Naive thymus-derived CD8-positive, alpha-beta T cell (primary cell): ENCODE results near the gene FSD1. TPM values are rescaled to one million over a fixed set of nuclear protein-coding genes. Genes with fewer than 3 reads are reported as not detected.
"Not testable (repeated sequence)": the region's sequence is repeated elsewhere in the genome, so short reads cannot be mapped to it uniquely, and the experiment has no call there.

Source experiments
- ATAC-seq, 2 donors: fragments of 150-1000 bp; cut with Tn5 transposase in 1 of 2; sonication (Bioruptor Pico), chemical (Tn5 transposase) in 1 of 2; 1 replicate in 1 of 2; 2 replicates in 1 of 2; pipeline ENCODE4 v1.10.0; 2021; ENCODE audit warnings: mild to moderate bottlenecking in 2 of 2, moderate library complexity in 2 of 2
- POLR2A ChIA-PET: fragments of 350-600 bp; sonication (Branson Sonifier 250); formaldehyde crosslinking; loops from one replicate; lab custom pipeline; 2021; ENCODE audit warnings: antibody characterized with exemption; lab: Charles Lee
- DNase-seq, 10 donors: peaks; one replicate each; pipeline versions ENCODE4 v3.0.0 to v3.0.0-alpha.2; 2020 to 2022
- H3K27ac Mint-ChIP-seq, 10 donors: one replicate each; pipeline ENCODE4 v1.8.0; 2020 to 2022; ENCODE audit warnings: mild to moderate bottlenecking in 10 of 10, mixed read lengths in 10 of 10, moderate library complexity in 4 of 10, inconsistent platforms in 1 of 10
- H3K27me3 Mint-ChIP-seq, 5 donors: one replicate each; pipeline ENCODE4 v1.8.0; 2021 to 2022; ENCODE audit warnings: mixed read lengths in 5 of 5
- H3K36me3 Mint-ChIP-seq, 3 donors: one replicate each; pipeline ENCODE4 v1.8.0; 2020 to 2022; ENCODE audit warnings: mixed read lengths in 3 of 3, mild to moderate bottlenecking in 2 of 3, inconsistent platforms in 1 of 3
- H3K4me1 Mint-ChIP-seq, 4 donors: one replicate each; pipeline ENCODE4 v1.8.0; 2021 to 2022; ENCODE audit warnings: mixed read lengths in 4 of 4
- H3K4me3 Mint-ChIP-seq, 10 donors: one replicate each; pipeline ENCODE4 v1.8.0; 2020 to 2022; ENCODE audit warnings: mild to moderate bottlenecking in 10 of 10, mixed read lengths in 10 of 10, moderate library complexity in 6 of 10, inconsistent platforms in 1 of 10
- H3K9me3 Mint-ChIP-seq, 9 donors: one replicate each; pipeline ENCODE4 v1.8.0; 2020 to 2022; ENCODE audit warnings: mixed read lengths in 9 of 9, mild to moderate bottlenecking in 3 of 9, inconsistent platforms in 1 of 9, moderate library complexity in 1 of 9
- polyA plus RNA-seq, 3 donors: library from polyadenylated mRNA; unstranded; fragments of 300-500 nt; fragmentation: Illumina TruSeq; gene quantifications; one replicate each; pipeline ENCODE4 v1.2.3, GENCODE V29; 2021
- total RNA-seq, 8 experiments: library from RNA in 2 of 8; stranded (reverse) in 2 of 8; gene quantifications; one replicate each; pipeline ENCODE4 v1.2.3 and lab custom pipeline; 2021 to 2026

FSD1 gene
- total and polyA plus RNA-seq, 5 experiments from 2014 or later, result 1.4 to 4.0 (median 3.4) TPM

- Mint-ChIP-seq H3K27ac (peak within 1 kb of the TSS; percentile 69 to 97 (median 92)), H3K4me3 (peak within 1 kb of the TSS; percentile 82 to 95 (median 87)), H3K4me1 (peaks cover 25 to 33% (median 30%) of the 10 kb centered on the region in 4 donors), H3K36me3 (peaks cover 0 to 2% (median 0%) of the 10 kb centered on the region in 3 donors), H3K27me3 (peaks cover 0 to 2% (median 0%) of the 10 kb centered on the region in 5 donors), H3K9me3 (peaks cover 0 to 18% (median 0%) of the 10 kb centered on the region in 9 donors)
- POLR2A ChIA-PET, result interaction anchor here (0.9 to 1.5 kb wide), 2 partner anchors 11 to 14 kb away, joined by 4 to 6 read pairs; no protein-coding TSS in a partner anchor
- DNase-seq (peak in 4 of 10 donors; percentile 15 to 36 (median 28)), ATAC-seq (no peak)
These were observed 34.3 kb downstream of the FSD1 start, which contains the start of gene STAP2 for GRCh38 chr19:4338441-4339355. TSS of gene STAP2 (minus strand) at chr19:4338827. CDS start at chr19:4338753, 74 bp downstream.

- Mint-ChIP-seq H3K4me3 (peak overlapping the region; percentile 84 to 95 (median 92)), H3K36me3 (peaks cover 0 to 14% (median 3%) of the 10 kb centered on the region in 3 donors), H3K9me3 (no peaks in the 10 kb centered on the region), H3K27ac (peak overlapping the region; percentile 60 to 97 (median 93)), H3K27me3 (peaks cover 0 to 2% (median 0%) of the 10 kb centered on the region in 5 donors), H3K4me1 (peaks cover 20 to 39% (median 38%) of the 10 kb centered on the region in 4 donors)
- ATAC-seq, result no peak
- DNase-seq, result peak in 1 of 10 donors; percentile 63
- POLR2A ChIA-PET, result interaction anchor here (0.5 to 4.3 kb wide), 22 partner anchors 9 to 821 kb away, joined by 3 to 34 read pairs (median 6); partner anchors contain the start of genes CHAF1A, FSD1, HDGFL2 and SH3GL1
These were observed 37.9 kb downstream of the FSD1 start for GRCh38 chr19:4342314-4342614.

- Mint-ChIP-seq H3K9me3 (no peaks in the 10 kb centered on the region), H3K4me3 (peak overlapping the region; percentile 84 to 95 (median 92)), H3K36me3 (peaks cover 0 to 15% (median 3%) of the 10 kb centered on the region in 3 donors), H3K27me3 (peaks cover 0 to 2% (median 0%) of the 10 kb centered on the region in 5 donors), H3K4me1 (peaks cover 19 to 42% (median 37%) of the 10 kb centered on the region in 4 donors), H3K27ac (peak overlapping the region; percentile 60 to 97 (median 93))
- peak; percentile 78 to 97 (median 93) for DNase-seq
- POLR2A ChIA-PET, result interaction anchor here (0.5 to 4.3 kb wide), 29 partner anchors 10 to 1067 kb away, joined by 3 to 34 read pairs (median 5); partner anchors contain the start of genes CHAF1A, EEF2, FSD1 and HDGFL2
- peak; percentile 82 to 84 for ATAC-seq
These were observed 38.4 kb downstream of the FSD1 start for GRCh38 chr19:4342615-4343369.

- peak within 1 kb of the TSS; percentile 60 to 97 (median 93) for H3K27ac Mint-ChIP-seq
- POLR2A ChIA-PET, result interaction anchor here (0.5 to 4.3 kb wide), 29 partner anchors 9 to 1068 kb away, joined by 3 to 34 read pairs (median 5); partner anchors contain the start of genes CHAF1A, EEF2, FSD1 and HDGFL2
- H3K9me3 Mint-ChIP-seq, result no peaks in the 10 kb centered on the region
- peaks cover 0 to 2% (median 0%) of the 10 kb centered on the region in 5 donors for H3K27me3 Mint-ChIP-seq
- peak within 1 kb of the TSS; percentile 84 to 95 (median 92) for H3K4me3 Mint-ChIP-seq
- peak; percentile 72 to 74 for ATAC-seq
- H3K4me1 Mint-ChIP-seq, result peaks cover 13 to 36% (median 30%) of the 10 kb centered on the region in 4 donors
- DNase-seq, result peak in 9 of 10 donors; percentile 85 to 96 (median 93)
- H3K36me3 Mint-ChIP-seq, result peaks cover 0 to 20% (median 3%) of the 10 kb centered on the region in 3 donors
These were observed 39.2 kb downstream of the FSD1 start, which contains the start of gene MPND for GRCh38 chr19:4343370-4344307. TSS of gene MPND (plus strand) at chr19:4343562. CDS start at chr19:4343594, 32 bp downstream.

- peaks cover 0 to 2% (median 0%) of the 10 kb centered on the region in 5 donors for H3K27me3 Mint-ChIP-seq
- ATAC-seq, result no peak
- H3K27ac Mint-ChIP-seq, result peak overlapping the region in 4 of 10 donors; percentile 8 to 83 (median 54)
- POLR2A ChIA-PET, result interaction anchor here (3.4 to 4.3 kb wide), 3 partner anchors 17 to 56 kb away, joined by 18 to 34 read pairs (median 30); partner anchors contain the start of genes CHAF1A, FSD1, SH3GL1 and TMIGD2
- H3K4me1 Mint-ChIP-seq, result peaks cover 8 to 33% (median 21%) of the 10 kb centered on the region in 4 donors
- H3K36me3 Mint-ChIP-seq, result peaks cover 0 to 22% (median 3%) of the 10 kb centered on the region in 3 donors
- H3K4me3 Mint-ChIP-seq, result peak overlapping the region in 9 of 10 donors; percentile 28 to 67 (median 56)
- peak in 1 of 10 donors; percentile 57 for DNase-seq
- no peaks in the 10 kb centered on the region for H3K9me3 Mint-ChIP-seq
These were observed 41.1 kb downstream of the FSD1 start for GRCh38 chr19:4345342-4346019.

- no peak for ATAC-seq
- Mint-ChIP-seq H3K4me1 (peaks cover 8 to 33% (median 21%) of the 10 kb centered on the region in 4 donors), H3K36me3 (peaks cover 0 to 22% (median 3%) of the 10 kb centered on the region in 3 donors), H3K4me3 (peak overlapping the region in 3 of 10 donors; percentile 26 to 56 (median 45)), H3K27me3 (peaks cover 0 to 2% (median 0%) of the 10 kb centered on the region in 5 donors), H3K27ac (peak overlapping the region in 2 of 10 donors; percentile 68 to 83), H3K9me3 (no peaks in the 10 kb centered on the region)
- POLR2A ChIA-PET, result no interaction called here
- DNase-seq, result no peak
These were observed 41.6 kb downstream of the FSD1 start for GRCh38 chr19:4346020-4346383.

- POLR2A ChIA-PET, result interaction anchor here (0.5 to 1.0 kb wide), 2 partner anchors 10 to 47 kb away, joined by 4 read pairs; no protein-coding TSS in a partner anchor
- Mint-ChIP-seq H3K4me1 (peaks cover 6 to 28% (median 15%) of the 10 kb centered on the region in 4 donors), H3K36me3 (peaks cover 0 to 22% (median 3%) of the 10 kb centered on the region in 3 donors), H3K4me3 (peak overlapping the region in 1 of 10 donors; percentile 45), H3K27ac (no peak overlapping the region), H3K27me3 (peaks cover 0 to 2% (median 0%) of the 10 kb centered on the region in 5 donors), H3K9me3 (no peaks in the 10 kb centered on the region)
- DNase-seq, result no peak
- ATAC-seq, result no peak
These were observed 43.1 kb downstream of the FSD1 start for GRCh38 chr19:4347521-4347920.

GRCh38 chr19:4349225-4349624 lies 44.8 kb downstream of the FSD1 start:
- ATAC-seq, H3K4me3 Mint-ChIP-seq, H3K27me3 Mint-ChIP-seq, DNase-seq, POLR2A ChIA-PET, H3K9me3 Mint-ChIP-seq: not testable (repeated sequence)
- Mint-ChIP-seq H3K27ac (peak overlapping the region in 1 of 10 donors; percentile 57), H3K4me1 (peaks cover 5 to 18% (median 8%) of the 10 kb centered on the region in 4 donors), H3K36me3 (peaks cover 0 to 22% (median 3%) of the 10 kb centered on the region in 3 donors)

- POLR2A ChIA-PET, result no interaction called here
- ATAC-seq (no peak), DNase-seq (no peak)
- no peaks in the 10 kb centered on the region for H3K27me3 Mint-ChIP-seq
- peaks cover 0 to 22% (median 3%) of the 10 kb centered on the region in 3 donors for H3K36me3 Mint-ChIP-seq
- H3K4me1 Mint-ChIP-seq, result peaks cover 5 to 16% (median 7%) of the 10 kb centered on the region in 4 donors
- H3K4me3 Mint-ChIP-seq, result no peak overlapping the region
- H3K27ac Mint-ChIP-seq, result peak overlapping the region in 4 of 10 donors; percentile 32 to 61 (median 50)
- no peaks in the 10 kb centered on the region for H3K9me3 Mint-ChIP-seq
These were observed 45.7 kb downstream of the FSD1 start for GRCh38 chr19:4350111-4350510.

- H3K27ac Mint-ChIP-seq, result peak overlapping the region in 3 of 10 donors; percentile 48 to 84 (median 61)
- H3K4me1 Mint-ChIP-seq, result peaks cover 2 to 13% (median 5%) of the 10 kb centered on the region in 4 donors
- DNase-seq, result no peak
- POLR2A ChIA-PET, result no interaction called here
- peaks cover 0 to 19% (median 3%) of the 10 kb centered on the region in 3 donors for H3K36me3 Mint-ChIP-seq
- no peaks in the 10 kb centered on the region for H3K27me3 Mint-ChIP-seq
- no peaks in the 10 kb centered on the region for H3K9me3 Mint-ChIP-seq
- H3K4me3 Mint-ChIP-seq, result no peak overlapping the region
- ATAC-seq, result no peak
These were observed 46.3 kb downstream of the FSD1 start for GRCh38 chr19:4350726-4351125.
